Suppressor macrophage treated with lipopolysaccharide for 4 hours (primary cell): Measurements from ENCODE around the gene MSMP.

Experiments used
- DNase-seq: peaks from one replicate; pipeline ENCODE4 v3.0.0-alpha.2; 2020

Gene MSMP

GRCh38 chr9:35741740-35742139 lies 12.3 kb downstream of the MSMP start:
- DNase-seq = no peak

GRCh38 chr9:35740243-35740642 lies 13.8 kb downstream of the MSMP start:
- no peak for DNase-seq

DNA sequence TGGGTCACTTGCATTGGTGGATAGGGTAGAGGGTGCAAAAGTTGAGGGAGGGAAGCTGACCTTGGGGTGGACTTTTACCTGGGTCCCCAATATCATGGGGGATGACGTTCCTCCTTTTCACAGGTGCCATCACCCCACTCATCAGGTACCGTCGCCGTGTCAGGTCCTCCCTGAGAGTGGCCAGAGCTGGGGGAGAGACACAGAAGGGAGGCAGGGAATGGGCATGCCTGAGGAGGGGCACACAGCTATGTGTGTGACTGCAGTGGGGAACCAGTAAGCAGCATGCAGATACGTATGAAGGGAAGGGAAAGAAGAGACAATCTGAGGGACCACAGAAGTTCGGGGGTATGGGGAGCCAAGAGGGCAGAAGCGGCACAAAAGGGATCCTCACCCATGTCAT lies 15.2 kb downstream of the MSMP start:
- no peak for DNase-seq

GRCh38 chr9:35738186-35738585 lies 15.9 kb downstream of the MSMP start:
- no peak for DNase-seq

GRCh38 chr9:35737143-35737542 lies 16.9 kb downstream of the MSMP start:
- no peak for DNase-seq

- DNase-seq = peak; percentile 74
Measured at GRCh38 chr9:35736201-35736633, 17.9 kb downstream of the MSMP start.

DNA sequence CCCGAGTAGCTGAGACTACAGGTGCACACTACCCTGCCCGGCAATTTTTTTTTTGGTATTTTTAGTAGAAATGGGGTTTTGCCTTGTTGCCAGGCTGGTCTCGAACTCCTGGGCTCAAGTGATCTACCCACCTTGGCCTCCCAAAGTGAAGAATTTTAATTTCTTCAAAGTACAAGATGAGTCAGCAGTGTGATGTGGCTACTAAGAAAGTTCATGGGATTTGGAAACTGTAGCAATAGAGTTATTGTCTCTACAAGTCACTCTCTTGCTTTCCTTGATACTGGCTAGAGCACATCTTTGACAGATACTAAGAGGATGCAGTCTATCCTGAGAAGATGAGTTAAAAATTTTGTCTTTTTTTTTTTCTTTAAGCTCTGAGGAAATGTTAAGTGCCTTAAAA lies 20.0 kb downstream of the MSMP start:
- DNase-seq = no peak

- DNase-seq = peak; percentile 47
Measured at GRCh38 chr9:35732800-35733541, 21.1 kb downstream of the MSMP start.

DNA sequence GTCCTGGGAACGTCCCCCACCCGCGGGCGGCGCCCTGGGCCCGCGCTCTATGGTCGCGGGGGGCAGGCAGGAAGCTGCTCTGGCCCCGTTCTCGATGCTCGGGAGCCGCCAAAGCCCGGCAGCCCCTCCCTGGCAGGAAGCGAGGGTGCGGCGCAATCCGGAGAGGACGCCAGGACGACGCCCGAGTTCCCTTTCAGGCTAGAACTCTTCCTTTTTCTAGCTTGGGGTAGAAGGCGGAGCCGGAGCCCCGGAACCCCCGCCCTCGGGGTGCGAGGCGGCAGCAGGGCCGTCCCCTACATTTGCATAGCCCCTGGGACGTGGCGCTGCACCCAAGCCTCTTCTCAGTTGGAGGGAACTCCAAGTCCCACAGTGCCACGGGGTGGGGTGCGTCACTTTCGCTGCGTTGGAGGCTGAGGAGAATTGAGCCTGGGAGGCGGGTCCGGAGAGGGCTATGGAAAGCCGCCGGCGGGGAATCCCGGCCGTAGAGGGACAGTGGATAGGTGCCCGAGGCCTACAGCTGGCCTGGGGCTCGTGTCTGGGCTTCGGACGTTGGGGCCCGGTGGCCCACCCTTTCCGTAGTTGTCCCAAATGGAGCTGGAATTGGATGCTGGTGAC lies 21.8 kb downstream of the MSMP start, which contains the start of the genes CREB3 and TLN1:
Gene CREB3, plus strand, starts transcription at position 482 of the 615 bp plus-strand sequence. Its CDS starts 107 bp downstream, at position 589.
Gene TLN1, minus strand, starts transcription at position 11 of the 615 bp plus-strand sequence. CDS start 6,501 bp downstream, outside the sequence.
- DNase-seq = peak; percentile 100

GRCh38 chr9:35731415-35732184 lies 22.5 kb downstream of the MSMP start:
- no peak for DNase-seq

DNA sequence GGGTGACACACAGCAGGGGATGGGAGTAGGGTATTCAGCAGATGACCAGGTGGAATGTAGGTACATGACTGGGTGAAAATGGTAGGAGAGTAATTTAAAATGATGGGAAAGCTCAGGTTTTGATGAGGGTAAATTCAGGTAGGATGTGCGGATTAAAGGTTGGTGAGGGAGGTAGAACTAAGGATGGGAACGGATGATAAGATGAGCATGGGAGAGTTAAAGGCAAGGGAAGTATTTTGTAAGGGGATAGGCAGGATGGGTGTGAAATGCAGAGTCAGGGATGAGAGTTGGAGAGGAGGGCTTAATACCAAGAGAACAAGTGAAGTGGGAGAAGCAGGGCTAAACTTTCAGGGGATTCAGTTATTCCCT lies 23.6 kb downstream of the MSMP start:
- no peak for DNase-seq

DNA sequence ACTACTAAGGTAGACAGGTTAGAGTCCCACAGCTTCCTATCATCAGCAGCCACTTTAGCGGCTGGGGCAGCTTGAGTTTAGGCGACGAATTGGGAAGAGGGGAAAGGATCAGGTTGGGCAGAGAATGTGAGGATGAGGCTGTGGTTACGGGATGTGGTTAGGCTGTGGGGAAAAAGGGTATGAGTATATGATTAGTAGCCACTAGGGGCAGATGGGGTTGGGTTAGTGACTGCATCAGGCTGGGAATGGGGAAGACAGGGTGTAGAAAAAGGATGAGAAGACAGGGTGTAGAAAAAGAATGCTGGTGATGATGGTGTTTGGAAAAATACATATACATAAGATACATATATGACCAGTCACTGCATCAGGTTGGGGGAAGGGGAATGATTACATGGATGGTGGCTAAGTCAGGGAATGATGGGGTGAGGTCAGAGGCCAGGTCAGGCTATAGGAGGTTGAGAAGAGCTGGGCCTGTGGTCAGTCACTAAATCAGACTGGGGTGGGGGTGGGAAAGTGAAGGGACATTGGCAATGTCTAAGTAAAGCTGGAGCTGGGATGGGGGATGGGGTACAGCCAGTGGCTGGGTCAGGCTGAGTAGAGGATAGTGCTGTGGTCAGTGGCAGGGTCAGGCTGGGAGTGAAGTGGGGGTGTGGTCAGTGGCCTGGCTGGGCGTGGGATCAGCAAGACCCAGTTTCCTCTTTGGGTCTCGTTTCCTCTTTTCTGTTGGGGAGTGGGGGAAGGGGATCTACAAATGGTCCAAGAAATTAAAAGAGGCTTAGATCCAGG lies 24.2 kb downstream of the MSMP start:
- DNase-seq = peak; percentile 86

GRCh38 chr9:35729101-35729500 lies 25.0 kb downstream of the MSMP start:
- no peak for DNase-seq

GRCh38 chr9:35728041-35728971 lies 25.8 kb downstream of the MSMP start:
- peak; percentile 81 for DNase-seq

- DNase-seq = no peak
Measured at GRCh38 chr9:35727676-35728040, 26.4 kb downstream of the MSMP start.

GRCh38 chr9:35726931-35727330 lies 27.1 kb downstream of the MSMP start:
- peak; percentile 20 for DNase-seq

GRCh38 chr9:35725362-35725761 lies 28.7 kb downstream of the MSMP start:
- no peak for DNase-seq

DNA sequence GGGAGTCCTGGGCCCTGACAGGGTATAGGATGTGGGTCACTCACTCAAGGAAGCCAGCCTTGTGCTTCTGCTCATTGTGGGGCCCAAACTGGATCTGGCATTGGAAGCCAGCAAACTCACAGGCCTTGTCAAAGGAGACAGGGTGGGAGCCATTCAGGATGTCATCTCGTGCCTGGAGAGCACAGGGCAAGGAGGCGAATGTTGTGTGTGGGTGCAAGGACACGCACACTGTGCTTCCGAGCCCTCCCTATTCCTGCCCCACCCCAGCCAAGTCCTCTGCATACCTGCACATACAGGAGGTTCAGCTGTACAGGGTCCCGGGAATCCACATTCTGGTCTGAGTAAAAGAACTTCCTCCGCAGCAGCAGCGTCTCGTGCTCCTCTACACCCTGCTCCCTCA lies 30.2 kb downstream of the MSMP start:
- no peak for DNase-seq

GRCh38 chr9:35723426-35723825 lies 30.6 kb downstream of the MSMP start:
- no peak for DNase-seq

DNA sequence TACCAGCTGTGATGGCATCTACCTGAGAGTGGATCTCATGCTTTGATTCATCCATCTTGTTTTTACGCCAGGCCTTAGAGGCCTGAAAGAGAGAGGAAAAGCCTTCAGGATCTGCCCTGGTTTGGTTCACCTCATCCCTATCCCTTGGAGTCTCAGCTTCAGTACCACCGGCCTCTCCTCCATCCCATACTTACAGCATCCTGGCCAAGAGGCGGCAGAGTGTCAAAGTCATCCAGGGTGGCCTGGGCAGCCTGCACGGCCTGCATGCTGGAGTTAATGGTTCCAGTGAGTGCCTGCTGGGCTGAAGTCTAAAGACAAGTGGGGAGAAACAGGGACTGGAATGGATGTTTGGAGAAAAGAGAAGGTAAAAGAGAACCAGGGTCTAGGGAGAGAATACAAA lies 34.5 kb downstream of the MSMP start:
- DNase-seq = no peak

DNA sequence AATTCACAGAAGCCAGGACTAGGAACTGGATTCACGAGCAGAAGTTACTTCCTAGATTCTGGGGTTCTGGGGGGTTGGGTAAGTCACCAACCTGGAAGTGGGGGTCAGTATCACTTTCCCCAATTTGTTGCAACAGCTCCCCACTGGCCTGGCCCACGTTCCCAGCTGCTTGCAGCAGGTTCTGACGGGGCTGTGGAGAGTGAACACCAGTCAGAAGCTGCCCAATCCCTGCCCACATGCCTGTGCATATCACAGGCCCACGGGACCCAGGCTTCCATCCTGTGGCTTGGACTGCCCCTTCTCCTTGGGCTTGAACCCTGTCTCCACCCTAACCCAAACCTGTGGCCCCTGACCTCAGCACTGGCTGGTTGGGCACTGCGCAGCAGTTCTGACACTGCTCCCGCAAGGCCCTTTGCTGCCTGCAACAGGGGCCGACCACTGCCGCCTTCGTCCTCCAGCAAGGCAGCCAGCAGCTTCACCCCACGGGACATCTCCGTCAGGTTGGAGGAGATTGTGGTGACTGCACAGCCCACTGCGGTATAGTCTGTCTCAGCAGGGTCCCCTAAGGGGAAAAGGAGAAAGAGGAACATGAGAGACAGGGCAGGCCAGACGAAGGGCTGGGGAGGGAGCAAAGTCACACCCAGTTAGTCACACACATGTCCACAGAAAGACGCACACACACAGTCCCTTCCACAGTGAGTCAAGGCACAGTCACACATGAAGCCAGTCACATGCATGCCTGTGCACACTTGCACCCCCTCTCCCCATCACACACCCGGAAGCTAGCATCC lies 35.2 kb downstream of the MSMP start:
- peak; percentile 61 for DNase-seq
